ENCODE results near the gene KY.

Gene KY

GRCh38 chr3:134697830-134698689 is 47.2 kb upstream of the KY start:
- no peak overlapping the region for H2BK120ac ChIP-seq (ENCODE audit: low read depth, low read length)
- DNase-seq, result no peak
- H3K14ac ChIP-seq (ENCODE audit: low read length in 2 of 2), result no peak overlapping the region
- no peak overlapping the region for H3K9ac ChIP-seq (ENCODE audit: low read length)
- H2AFZ ChIP-seq (ENCODE audit: low read depth, low read length), result no peak overlapping the region
- no peaks in the 10 kb centered on the region for H3K36me3 ChIP-seq (ENCODE audit: control insufficient read depth in 1 of 2, insufficient read depth in 2 of 2, low read depth in 1 of 2, low read length in 2 of 2)
- 72% methylated on average over 11 of the region's 11 CpGs for WGBS
- H3K9me3 ChIP-seq (ENCODE audit: control insufficient read depth, low read length), result no peaks in the 10 kb centered on the region
- H3K18ac ChIP-seq (ENCODE audit: low read depth in 1 of 2, low read length in 2 of 2), result no peak overlapping the region
- no peaks in the 10 kb centered on the region for H3K27me3 ChIP-seq (ENCODE audit: control insufficient read depth in 1 of 2, insufficient read depth in 1 of 2, low read length in 2 of 2)
- H2BK12ac ChIP-seq (ENCODE audit: low read length in 2 of 2), result no peak overlapping the region
- H2BK5ac ChIP-seq (ENCODE audit: low read depth, low read length, poor library complexity, severe bottlenecking), result no peak overlapping the region
- no peak overlapping the region for H3K4ac ChIP-seq (ENCODE audit: low read depth in 1 of 2, low read length in 2 of 2)
- no peak overlapping the region for H4K91ac ChIP-seq (ENCODE audit: low read length)
- H3K79me1 ChIP-seq (replicated peaks; ENCODE audit: low read length, poor library complexity, severe bottlenecking), result no peaks in the 10 kb centered on the region
- H3K23ac ChIP-seq (ENCODE audit: low read length in 2 of 2), result no peak overlapping the region
- H3K4me1 ChIP-seq (ENCODE audit: control insufficient read depth, insufficient read depth, low read depth, low read length), result no peaks in the 10 kb centered on the region
- H3K4me3 ChIP-seq (ENCODE audit: insufficient read depth in 1 of 2, low read depth in 1 of 2, low read length in 2 of 2), result no peak overlapping the region
- no peak overlapping the region for H4K8ac ChIP-seq (ENCODE audit: low read length)
- no peak overlapping the region for H3K4me2 ChIP-seq (ENCODE audit: low read length, poor library complexity, severe bottlenecking)
- H2BK15ac ChIP-seq (ENCODE audit: low read depth, poor library complexity, severe bottlenecking), result no peak overlapping the region
- no peak overlapping the region for H3K27ac ChIP-seq (ENCODE audit: low read length, poor library complexity, severe bottlenecking)
- no peak overlapping the region for H2AK5ac ChIP-seq (ENCODE audit: low read length, severe bottlenecking)

GRCh38 chr3:134696155-134696554 is 45.3 kb upstream of the KY start:
- no peak overlapping the region for H3K27ac ChIP-seq (ENCODE audit: low read length, poor library complexity, severe bottlenecking)

GRCh38 chr3:134694946-134695543 is 44.2 kb upstream of the KY start:
- Histone ChIP-seq H3K27me3 (ENCODE audit: control insufficient read depth in 1 of 2, insufficient read depth in 1 of 2, low read length in 2 of 2) (no peaks in the 10 kb centered on the region), H3K36me3 (ENCODE audit: control insufficient read depth in 1 of 2, insufficient read depth in 2 of 2, low read depth in 1 of 2, low read length in 2 of 2) (no peaks in the 10 kb centered on the region), H2AFZ (ENCODE audit: low read depth, low read length) (no peak overlapping the region), H2BK12ac (ENCODE audit: low read length in 2 of 2) (no peak overlapping the region), H3K79me1 (replicated peaks; ENCODE audit: low read length, poor library complexity, severe bottlenecking) (no peaks in the 10 kb centered on the region), H2BK120ac (ENCODE audit: low read depth, low read length) (no peak overlapping the region), H3K14ac (ENCODE audit: low read length in 2 of 2) (no peak overlapping the region), H2BK5ac (ENCODE audit: low read depth, low read length, poor library complexity, severe bottlenecking) (no peak overlapping the region), H3K4me2 (ENCODE audit: low read length, poor library complexity, severe bottlenecking) (no peak overlapping the region), H3K4me3 (ENCODE audit: insufficient read depth in 1 of 2, low read depth in 1 of 2, low read length in 2 of 2) (no peak overlapping the region), H3K18ac (ENCODE audit: low read depth in 1 of 2, low read length in 2 of 2) (no peak overlapping the region), H3K9ac (ENCODE audit: low read length) (no peak overlapping the region), H3K4ac (ENCODE audit: low read depth in 1 of 2, low read length in 2 of 2) (no peak overlapping the region), H2AK5ac (ENCODE audit: low read length, severe bottlenecking) (no peak overlapping the region), H4K8ac (ENCODE audit: low read length) (no peak overlapping the region), H4K91ac (ENCODE audit: low read length) (no peak overlapping the region), H2BK15ac (ENCODE audit: low read depth, poor library complexity, severe bottlenecking) (no peak overlapping the region), H3K27ac (ENCODE audit: low read length, poor library complexity, severe bottlenecking) (no peak overlapping the region), H3K23ac (ENCODE audit: low read length in 2 of 2) (no peak overlapping the region), H3K9me3 (ENCODE audit: control insufficient read depth, low read length) (no peaks in the 10 kb centered on the region), H3K4me1 (ENCODE audit: control insufficient read depth, insufficient read depth, low read depth, low read length) (no peaks in the 10 kb centered on the region)
- 61% methylated on average over 7 of the region's 7 CpGs for WGBS
- no peak for DNase-seq

More at GRCh38 chr3:134696155-134696554, 45.3 kb upstream of the KY start:
- Histone ChIP-seq H2BK5ac (ENCODE audit: low read depth, low read length, poor library complexity, severe bottlenecking) (no peak overlapping the region), H3K23ac (ENCODE audit: low read length in 2 of 2) (no peak overlapping the region), H2AFZ (ENCODE audit: low read depth, low read length) (no peak overlapping the region), H3K4me1 (ENCODE audit: control insufficient read depth, insufficient read depth, low read depth, low read length) (no peaks in the 10 kb centered on the region), H3K9me3 (ENCODE audit: control insufficient read depth, low read length) (no peaks in the 10 kb centered on the region), H3K9ac (ENCODE audit: low read length) (no peak overlapping the region), H2BK120ac (ENCODE audit: low read depth, low read length) (no peak overlapping the region), H3K4ac (ENCODE audit: low read depth in 1 of 2, low read length in 2 of 2) (no peak overlapping the region), H4K91ac (ENCODE audit: low read length) (no peak overlapping the region), H3K18ac (ENCODE audit: low read depth in 1 of 2, low read length in 2 of 2) (no peak overlapping the region), H3K36me3 (ENCODE audit: control insufficient read depth in 1 of 2, insufficient read depth in 2 of 2, low read depth in 1 of 2, low read length in 2 of 2) (no peaks in the 10 kb centered on the region), H2AK5ac (ENCODE audit: low read length, severe bottlenecking) (no peak overlapping the region), H3K79me1 (replicated peaks; ENCODE audit: low read length, poor library complexity, severe bottlenecking) (no peaks in the 10 kb centered on the region), H2BK15ac (ENCODE audit: low read depth, poor library complexity, severe bottlenecking) (no peak overlapping the region), H3K27me3 (ENCODE audit: control insufficient read depth in 1 of 2, insufficient read depth in 1 of 2, low read length in 2 of 2) (no peaks in the 10 kb centered on the region), H2BK12ac (ENCODE audit: low read length in 2 of 2) (no peak overlapping the region), H3K4me2 (ENCODE audit: low read length, poor library complexity, severe bottlenecking) (no peak overlapping the region), H4K8ac (ENCODE audit: low read length) (no peak overlapping the region), H3K4me3 (ENCODE audit: insufficient read depth in 1 of 2, low read depth in 1 of 2, low read length in 2 of 2) (no peak overlapping the region), H3K14ac (ENCODE audit: low read length in 2 of 2) (no peak overlapping the region)
- no peak for DNase-seq
- WGBS, result 91% methylated on average over 4 of the region's 4 CpGs

GRCh38 chr3:134694466-134694865 is 43.6 kb upstream of the KY start:
- Histone ChIP-seq H2BK5ac (ENCODE audit: low read depth, low read length, poor library complexity, severe bottlenecking) (no peak overlapping the region), H3K4me1 (ENCODE audit: control insufficient read depth, insufficient read depth, low read depth, low read length) (no peaks in the 10 kb centered on the region), H3K18ac (ENCODE audit: low read depth in 1 of 2, low read length in 2 of 2) (no peak overlapping the region), H3K27me3 (ENCODE audit: control insufficient read depth in 1 of 2, insufficient read depth in 1 of 2, low read length in 2 of 2) (no peaks in the 10 kb centered on the region), H3K9ac (ENCODE audit: low read length) (no peak overlapping the region), H4K91ac (ENCODE audit: low read length) (no peak overlapping the region), H3K4me3 (ENCODE audit: insufficient read depth in 1 of 2, low read depth in 1 of 2, low read length in 2 of 2) (no peak overlapping the region), H4K8ac (ENCODE audit: low read length) (no peak overlapping the region), H2BK12ac (ENCODE audit: low read length in 2 of 2) (no peak overlapping the region), H2AFZ (ENCODE audit: low read depth, low read length) (no peak overlapping the region), H3K4me2 (ENCODE audit: low read length, poor library complexity, severe bottlenecking) (no peak overlapping the region), H3K9me3 (ENCODE audit: control insufficient read depth, low read length) (no peaks in the 10 kb centered on the region), H2AK5ac (ENCODE audit: low read length, severe bottlenecking) (no peak overlapping the region), H2BK15ac (ENCODE audit: low read depth, poor library complexity, severe bottlenecking) (no peak overlapping the region), H3K4ac (ENCODE audit: low read depth in 1 of 2, low read length in 2 of 2) (no peak overlapping the region), H3K23ac (ENCODE audit: low read length in 2 of 2) (no peak overlapping the region), H3K14ac (ENCODE audit: low read length in 2 of 2) (no peak overlapping the region), H3K27ac (ENCODE audit: low read length, poor library complexity, severe bottlenecking) (no peak overlapping the region), H2BK120ac (ENCODE audit: low read depth, low read length) (no peak overlapping the region), H3K36me3 (ENCODE audit: control insufficient read depth in 1 of 2, insufficient read depth in 2 of 2, low read depth in 1 of 2, low read length in 2 of 2) (no peaks in the 10 kb centered on the region), H3K79me1 (replicated peaks; ENCODE audit: low read length, poor library complexity, severe bottlenecking) (no peaks in the 10 kb centered on the region)
- DNase-seq, result no peak
